GM12878 (cell line): ENCODE measurements around the gene KIF25. TPM values are rescaled to one million over a fixed set of nuclear protein-coding genes. Genes with fewer than 3 reads are reported as not detected.

Source experiments
- ATAC-seq: fragments of 200-7000 bp; cut with Tn5 transposase; 3 replicates; pipeline ENCODE4 v1.9.1; 2020; ENCODE audit warnings: mild to moderate bottlenecking, moderate library complexity
- BruUV-seq: library from RNA; stranded (reverse); fragments of 400-500 nt; replicated peaks from 2 replicates; lab custom pipeline; 2021; lab: Mats Ljungman, UMichigan
- CTCF ChIA-PET: fragments of 300-600 bp; sonication (Branson Sonifier 250); formaldehyde crosslinking; extraction: SDS; loops from one replicate; lab custom pipeline; 2021; ENCODE audit warnings: inconsistent platforms; lab: Yijun Ruan, JAX
- POLR2A ChIA-PET: fragments of 350-600 bp; formaldehyde crosslinking; extraction: SDS; loops from one replicate; lab custom pipeline; 2021; ENCODE audit warnings: inconsistent platforms; lab: Charles Lee
- RAD21 ChIA-PET: fragments of 300-600 bp; sonication (Branson Sonifier 250); formaldehyde crosslinking; loops from one replicate; lab custom pipeline; 2023; ENCODE audit warnings: antibody characterized with exemption; ENCODE audit not compliant: unreplicated experiment; lab: Charles Lee
- SMC1A ChIA-PET: fragments of 300-600 bp; sonication (Branson Sonifier 250); formaldehyde crosslinking; loops from one replicate; lab custom pipeline; 2023; ENCODE audit not compliant: unreplicated experiment, uncharacterized antibody; lab: Charles Lee
- DNase-seq: peaks from one replicate; pipeline ENCODE4 v3.0.0-alpha.2; 2011; ENCODE audit warnings: low read depth, low spot score
- FAIRE-seq: peaks from 3 replicates; lab custom pipeline; 2011; peaks lifted over from hg19 to GRCh38; lab: Jason Lieb, UNC
- H2AFZ ChIP-seq: 2 replicates; pipeline ENCODE4 v1.6.0; 2011; ENCODE audit warnings: low read depth, low read length, control low read depth; ENCODE audit not compliant: control insufficient read depth
- H3K27ac ChIP-seq: 2 replicates; pipeline ENCODE4 v1.5.1; 2011; ENCODE audit warnings: control low read depth; ENCODE audit not compliant: control insufficient read depth, insufficient read depth
- H3K27me3 ChIP-seq, 2 experiments: replicated peaks in 1 of 2; 2 replicates each; pipeline versions ENCODE4 v1.6.0 to v1.6.1; 2011; ENCODE audit warnings: low read length in 1 of 2; ENCODE audit not compliant: control insufficient read depth in 2 of 2, insufficient read depth in 2 of 2
- H3K36me3 ChIP-seq, 2 experiments: 2 replicates each; pipeline ENCODE4 v1.5.1; 2011; ENCODE audit warnings: low read length in 1 of 2; ENCODE audit not compliant: control insufficient read depth in 2 of 2, insufficient read depth in 2 of 2
- H3K4me1 ChIP-seq: 2 replicates; pipeline ENCODE4 v1.6.1; 2011; ENCODE audit warnings: mild to moderate bottlenecking, low read length, moderate library complexity, mixed read lengths; ENCODE audit not compliant: control insufficient read depth, insufficient read depth
- H3K4me2 ChIP-seq: 2 replicates; pipeline ENCODE4 v1.6.0; 2011; ENCODE audit warnings: control low read depth; ENCODE audit not compliant: control insufficient read depth, insufficient read depth
- H3K4me3 ChIP-seq: fragments of 200-600 bp; sonication (generic); 2 replicates; pipeline ENCODE4 v1.5.1; 2016
- H3K79me2 ChIP-seq: 2 replicates; pipeline ENCODE4 v1.6.0; 2011; ENCODE audit warnings: low read length; ENCODE audit not compliant: control insufficient read depth, insufficient read depth
- H3K9ac ChIP-seq: 2 replicates; pipeline ENCODE4 v1.8.0; 2011; ENCODE audit warnings: low read length, control low read depth, mixed read lengths; ENCODE audit not compliant: control insufficient read depth, insufficient read depth
- H3K9me3 ChIP-seq: replicated peaks from 3 replicates; pipeline ENCODE4 v1.5.1; 2011; ENCODE audit warnings: mild to moderate bottlenecking, low read length; ENCODE audit not compliant: control insufficient read depth, insufficient read depth
- H4K20me1 ChIP-seq: 2 replicates; pipeline ENCODE4 v1.6.0; 2011; ENCODE audit not compliant: control insufficient read depth, insufficient read depth
- PML ChIP-seq: IDR thresholded peaks from 2 replicates; pipeline ENCODE4 v1.6.1; 2012; ENCODE audit warnings: low read length, inconsistent platforms
- PRDM15 ChIP-seq: fragments of 450-650 bp; formaldehyde crosslinking; IDR thresholded peaks from 2 replicates; pipeline ENCODE4 v1.4.0; 2020; ENCODE audit warnings: mild to moderate bottlenecking, moderate library complexity
- SMAD1 ChIP-seq: fragments of 450-650 bp; IDR thresholded peaks from 2 replicates; pipeline ENCODE4 v1.6.1; 2018; ENCODE audit warnings: mild to moderate bottlenecking, low read depth; ENCODE audit not compliant: partially characterized antibody
- WGBS: methylation state at CpG from one replicate; pipeline ENCODE4 v1.1.6; 2016; ENCODE audit warnings: low lambda C conversion rate; ENCODE audit not compliant: insufficient replicate concordance, insufficient coverage; ENCODE audit errors: missing lambda C conversion rate; 5-methylcytosine and 5-hydroxymethylcytosine counted together
- in situ Hi-C: fragments of 300-500 bp; cut with MboI; formaldehyde crosslinking; loops from 9 replicates; pipeline ENCODE4 v1.14.3; 2018; ENCODE audit warnings: mixed read lengths
- intact Hi-C: fragments of 100-400 bp; cut with micrococcal nuclease; formaldehyde crosslinking; loops from one replicate; pipeline ENCODE4 v1.14.2; 2022; ENCODE audit not compliant: unreplicated experiment
- polyA plus RNA-seq, 11 experiments: library from polyadenylated mRNA; depleted of rRNA in 4 of 11; unstranded in 6 of 11; stranded (reverse) in 5 of 11; fragments of >200 nt; fragmentation: Nextera tagmentation in 4 of 11; fragmentation: Illumina TruSeq in 1 of 11; extraction: Ambion mirVana in 4 of 11; extraction: Trizol in 1 of 11; gene quantifications; 1 replicate in 1 of 11; 2 replicates in 10 of 11; pipeline versions ENCODE4 v1.2.1 to v1.2.3, GENCODE V29; 2011 to 2016; ENCODE audit warnings: inconsistent platforms in 2 of 11, missing spikeins in 2 of 11, low read depth in 1 of 11
- total RNA-seq, 4 experiments: library from RNA; depleted of rRNA in 3 of 4; stranded (reverse); fragments of >200 nt in 3 of 4; fragmentation: Illumina TruSeq in 1 of 4; extraction: Trizol in 1 of 4; gene quantifications; 2 replicates each; pipeline versions ENCODE4 v1.2.1 to v1.2.3, GENCODE V29; 2013 to 2021
- TF ChIP-seq, protein P1 (sequence below): fragments of 450-650 bp; formaldehyde crosslinking; IDR thresholded peaks from 2 replicates; pipeline ENCODE4 v1.5.0; 2022; ENCODE audit warnings: mild to moderate bottlenecking, missing genetic modification characterization
- TF ChIP-seq, protein P2 (sequence below): fragments of 450-650 bp; IDR thresholded peaks from 2 replicates; pipeline ENCODE4 v1.6.1; 2018; ENCODE audit warnings: mild to moderate bottlenecking, low read depth, moderate library complexity; ENCODE audit not compliant: partially characterized antibody

KIF25 gene
- total and polyA plus RNA-seq, 10 of the 15 experiments (the other 5 are each of a cell fraction or from before 2014, with no cell fraction given) = not detected

- no peak for TF ChIP-seq PRDM15 (CRISPR knock-in tag)
- TF ChIP-seq, protein P1, sequence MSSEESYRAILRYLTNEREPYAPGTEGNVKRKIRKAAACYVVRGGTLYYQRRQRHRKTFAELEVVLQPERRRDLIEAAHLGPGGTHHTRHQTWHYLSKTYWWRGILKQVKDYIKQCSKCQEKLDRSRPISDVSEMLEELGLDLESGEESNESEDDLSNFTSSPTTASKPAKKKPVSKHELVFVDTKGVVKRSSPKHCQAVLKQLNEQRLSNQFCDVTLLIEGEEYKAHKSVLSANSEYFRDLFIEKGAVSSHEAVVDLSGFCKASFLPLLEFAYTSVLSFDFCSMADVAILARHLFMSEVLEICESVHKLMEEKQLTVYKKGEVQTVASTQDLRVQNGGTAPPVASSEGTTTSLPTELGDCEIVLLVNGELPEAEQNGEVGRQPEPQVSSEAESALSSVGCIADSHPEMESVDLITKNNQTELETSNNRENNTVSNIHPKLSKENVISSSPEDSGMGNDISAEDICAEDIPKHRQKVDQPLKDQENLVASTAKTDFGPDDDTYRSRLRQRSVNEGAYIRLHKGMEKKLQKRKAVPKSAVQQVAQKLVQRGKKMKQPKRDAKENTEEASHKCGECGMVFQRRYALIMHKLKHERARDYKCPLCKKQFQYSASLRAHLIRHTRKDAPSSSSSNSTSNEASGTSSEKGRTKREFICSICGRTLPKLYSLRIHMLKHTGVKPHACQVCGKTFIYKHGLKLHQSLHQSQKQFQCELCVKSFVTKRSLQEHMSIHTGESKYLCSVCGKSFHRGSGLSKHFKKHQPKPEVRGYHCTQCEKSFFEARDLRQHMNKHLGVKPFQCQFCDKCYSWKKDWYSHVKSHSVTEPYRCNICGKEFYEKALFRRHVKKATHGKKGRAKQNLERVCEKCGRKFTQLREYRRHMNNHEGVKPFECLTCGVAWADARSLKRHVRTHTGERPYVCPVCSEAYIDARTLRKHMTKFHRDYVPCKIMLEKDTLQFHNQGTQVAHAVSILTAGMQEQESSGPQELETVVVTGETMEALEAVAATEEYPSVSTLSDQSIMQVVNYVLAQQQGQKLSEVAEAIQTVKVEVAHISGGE = no peak
- TF ChIP-seq PML = no peak
- no peak for TF ChIP-seq SMAD1
Measured at GRCh38 chr6:168037856-168038255, 40.4 kb downstream of the KIF25 start (continued).

- Histone ChIP-seq H3K4me3 (no peak overlapping the region), H3K9me3 (no peaks in the 10 kb centered on the region; the same call in 2 of the 3 replicates), H3K27me3 (no peaks in the 10 kb centered on the region), H2AFZ (no peak overlapping the region), H3K4me1 (no peaks in the 10 kb centered on the region), H3K4me2 (no peak overlapping the region), H4K20me1 (no peaks in the 10 kb centered on the region), H3K27ac (no peak overlapping the region), H3K36me3 (no peaks in the 10 kb centered on the region), H3K79me2 (no peaks in the 10 kb centered on the region), H3K9ac (no peak overlapping the region)
- intact Hi-C loops = no loop called here
- ATAC-seq (no peak), DNase-seq (no peak), FAIRE-seq (no peak)
- BruUV-seq = no TSS peak
- ChIA-PET SMC1A (no interaction called here), RAD21 (no interaction called here), CTCF (no interaction called here), POLR2A (no interaction called here)
- WGBS = 18% methylated on average over 13 of the region's 13 CpGs
- in situ Hi-C loops = no loop called here
- no peak for TF ChIP-seq PML
- TF ChIP-seq, protein P2, sequence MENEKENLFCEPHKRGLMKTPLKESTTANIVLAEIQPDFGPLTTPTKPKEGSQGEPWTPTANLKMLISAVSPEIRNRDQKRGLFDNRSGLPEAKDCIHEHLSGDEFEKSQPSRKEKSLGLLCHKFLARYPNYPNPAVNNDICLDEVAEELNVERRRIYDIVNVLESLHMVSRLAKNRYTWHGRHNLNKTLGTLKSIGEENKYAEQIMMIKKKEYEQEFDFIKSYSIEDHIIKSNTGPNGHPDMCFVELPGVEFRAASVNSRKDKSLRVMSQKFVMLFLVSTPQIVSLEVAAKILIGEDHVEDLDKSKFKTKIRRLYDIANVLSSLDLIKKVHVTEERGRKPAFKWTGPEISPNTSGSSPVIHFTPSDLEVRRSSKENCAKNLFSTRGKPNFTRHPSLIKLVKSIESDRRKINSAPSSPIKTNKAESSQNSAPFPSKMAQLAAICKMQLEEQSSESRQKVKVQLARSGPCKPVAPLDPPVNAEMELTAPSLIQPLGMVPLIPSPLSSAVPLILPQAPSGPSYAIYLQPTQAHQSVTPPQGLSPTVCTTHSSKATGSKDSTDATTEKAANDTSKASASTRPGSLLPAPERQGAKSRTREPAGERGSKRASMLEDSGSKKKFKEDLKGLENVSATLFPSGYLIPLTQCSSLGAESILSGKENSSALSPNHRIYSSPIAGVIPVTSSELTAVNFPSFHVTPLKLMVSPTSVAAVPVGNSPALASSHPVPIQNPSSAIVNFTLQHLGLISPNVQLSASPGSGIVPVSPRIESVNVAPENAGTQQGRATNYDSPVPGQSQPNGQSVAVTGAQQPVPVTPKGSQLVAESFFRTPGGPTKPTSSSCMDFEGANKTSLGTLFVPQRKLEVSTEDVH = no peak
Measured at GRCh38 chr6:168038576-168039140, 41.2 kb downstream of the KIF25 start.
